CD4-positive, alpha-beta memory T cell (primary cell): ENCODE measurements around the gene THRA. TPM values are rescaled to one million over a fixed set of nuclear protein-coding genes. Genes with fewer than 3 reads are reported as not detected.

Source experiments
- CTCF ChIA-PET: fragments of 350-600 bp; sonication (Branson Sonifier 250); formaldehyde crosslinking; loops from one replicate; lab custom pipeline; 2021; ENCODE audit warnings: inconsistent platforms; ENCODE audit not compliant: partially characterized antibody; lab: Charles Lee
- POLR2A ChIA-PET: fragments of 350-600 bp; sonication (Branson Sonifier 250); formaldehyde crosslinking; loops from one replicate; lab custom pipeline; 2021; ENCODE audit not compliant: partially characterized antibody; lab: Charles Lee
- DNase-seq, 5 donors: peaks; one replicate each; pipeline versions ENCODE4 v3.0.0 to v3.0.0-alpha.2; 2020 to 2022; ENCODE audit warnings: mixed read lengths in 1 of 5
- H3K27ac ChIP-seq: one replicate; pipeline ENCODE4 v1.7.0; 2013; ENCODE audit warnings: low read depth, low read length
- H3K27me3 ChIP-seq: 2 replicates; pipeline ENCODE4 v1.7.0; 2013; ENCODE audit warnings: mild to moderate bottlenecking, low read length, moderate library complexity; ENCODE audit not compliant: insufficient read depth
- H3K36me3 ChIP-seq: 2 replicates; pipeline ENCODE4 v1.7.0; 2013; ENCODE audit warnings: mild to moderate bottlenecking, low read length, moderate library complexity; ENCODE audit not compliant: insufficient read depth
- H3K4me1 ChIP-seq: 2 replicates; pipeline ENCODE4 v1.7.0; 2013; ENCODE audit warnings: mild to moderate bottlenecking, low read length, moderate library complexity; ENCODE audit not compliant: insufficient read depth
- H3K4me3 ChIP-seq, 2 donors: one replicate each; pipeline ENCODE4 v1.7.0; 2013; ENCODE audit warnings: low read length in 2 of 2, mild to moderate bottlenecking in 1 of 2
- H3K9me3 ChIP-seq, 2 donors: one replicate each; pipeline ENCODE4 v1.7.0; 2013; ENCODE audit warnings: low read length in 2 of 2, control low read depth in 1 of 2; ENCODE audit not compliant: control insufficient read depth in 1 of 2
- H3K27ac Mint-ChIP-seq, 7 donors: one replicate each; pipeline ENCODE4 v1.8.0; 2020 to 2021; ENCODE audit warnings: mixed read lengths in 7 of 7, mild to moderate bottlenecking in 6 of 7, inconsistent platforms in 3 of 7, moderate library complexity in 3 of 7
- H3K27me3 Mint-ChIP-seq, 2 donors: one replicate each; pipeline ENCODE4 v1.8.0; 2020 to 2021; ENCODE audit warnings: mixed read lengths in 2 of 2
- H3K36me3 Mint-ChIP-seq, 2 donors: one replicate each; pipeline ENCODE4 v1.8.0; 2020 to 2021; ENCODE audit warnings: mixed read lengths in 2 of 2, inconsistent platforms in 1 of 2, mild to moderate bottlenecking in 1 of 2
- H3K4me1 Mint-ChIP-seq, 4 donors: one replicate each; pipeline ENCODE4 v1.8.0; 2020 to 2021; ENCODE audit warnings: mixed read lengths in 4 of 4, mild to moderate bottlenecking in 1 of 4
- H3K4me3 Mint-ChIP-seq, 8 donors: one replicate each; pipeline ENCODE4 v1.8.0; 2020 to 2021; ENCODE audit warnings: mixed read lengths in 8 of 8, mild to moderate bottlenecking in 7 of 8, moderate library complexity in 6 of 8, inconsistent platforms in 3 of 8
- H3K9me3 Mint-ChIP-seq, 8 donors: one replicate each; pipeline ENCODE4 v1.8.0; 2020 to 2021; ENCODE audit warnings: mixed read lengths in 8 of 8, mild to moderate bottlenecking in 5 of 8, inconsistent platforms in 3 of 8, moderate library complexity in 1 of 8
- intact Hi-C: fragments of 100-400 bp; cut with micrococcal nuclease; formaldehyde crosslinking; loops from one replicate; pipeline ENCODE4 v1.15.1; 2023
- polyA plus RNA-seq, 2 donors: library from polyadenylated mRNA; unstranded; fragments of 300-500 nt; fragmentation: Illumina TruSeq; gene quantifications; one replicate each; pipeline ENCODE4 v1.2.3, GENCODE V29; 2021
- total RNA-seq, 2 experiments: library from RNA; stranded (reverse); gene quantifications; one replicate each; pipeline ENCODE4 v1.2.3, GENCODE V29; 2021

Gene THRA
- total RNA-seq (10 to 100 TPM; 35.9 to 41.3 TPM), polyA plus RNA-seq (10 to 100 TPM in 1 of 2 donors, 1 to 10 TPM in 1; 5.8 to 11.9 TPM)

GRCh38 chr17:40062329-40063186, at the start of gene THRA:
THRA (plus strand) TSS chr17:40062965; CDS start chr17:40074489, 11,524 bp downstream.
- peak within 1 kb of the TSS; percentile 90 to 96 (median 94) for H3K4me3 Mint-ChIP-seq
- intact Hi-C loops: loop anchor here (1.0 kb wide), 3 partner anchors 24 to 106 kb away; no protein-coding TSS in a partner anchor
- peaks cover 0 to 2% of the 10 kb centered on the region in 2 donors for H3K36me3 Mint-ChIP-seq
- H3K4me1 Mint-ChIP-seq: peaks cover 33 to 53% (median 42%) of the 10 kb centered on the region in 4 donors
- peak; percentile 71 to 75 (median 73) for DNase-seq
- H3K9me3 Mint-ChIP-seq: no peaks in the 10 kb centered on the region
- H3K4me1 ChIP-seq: peaks cover 49% of the 10 kb centered on the region
- no peaks in the 10 kb centered on the region for H3K9me3 ChIP-seq
- H3K4me3 ChIP-seq: peak within 1 kb of the TSS; percentile 57 to 70
- peaks cover 3% of the 10 kb centered on the region for H3K27me3 ChIP-seq
- ChIA-PET POLR2A (interaction anchor here (0.6 to 15.8 kb wide), 13 partner anchors 9 to 106 kb away, joined by 3 to 304 read pairs (median 9); partner anchors contain the start of genes CASC3, MED24, MSL1 and NR1D1), CTCF (interaction anchor here (0.8 to 26.4 kb wide), 10 partner anchors 9 to 129 kb away, joined by 4 to 543 read pairs (median 8); partner anchors contain the start of gene NR1D1)
- peaks cover 1% of the 10 kb centered on the region in 2 donors for H3K27me3 Mint-ChIP-seq
- H3K27ac ChIP-seq: peak within 1 kb of the TSS; percentile 70
- no peaks in the 10 kb centered on the region for H3K36me3 ChIP-seq
- peak within 1 kb of the TSS; percentile 81 to 96 (median 91) for H3K27ac Mint-ChIP-seq

GRCh38 chr17:40014375-40014980, 48.3 kb upstream of the THRA start:
- Mint-ChIP-seq H3K4me3 (no peak overlapping the region), H3K27me3 (peaks cover 0 to 2% of the 10 kb centered on the region in 2 donors), H3K27ac (no peak overlapping the region), H3K9me3 (no peaks in the 10 kb centered on the region), H3K4me1 (peaks cover 0 to 7% (median 5%) of the 10 kb centered on the region in 4 donors), H3K36me3 (peaks cover 0 to 7% of the 10 kb centered on the region in 2 donors)
- ChIA-PET POLR2A (interaction anchor here (0.6 to 2.5 kb wide), 3 partner anchors 12 to 146 kb away, joined by 3 to 8 read pairs (median 3); no protein-coding TSS in a partner anchor), CTCF (interaction anchor here (0.9 to 13.1 kb wide), 14 partner anchors 14 to 335 kb away, joined by 3 to 166 read pairs (median 8); partner anchors contain the start of gene CASC3)
- Histone ChIP-seq H3K27ac (no peak overlapping the region), H3K9me3 (no peaks in the 10 kb centered on the region), H3K27me3 (no peaks in the 10 kb centered on the region), H3K4me1 (peaks cover 8% of the 10 kb centered on the region), H3K4me3 (no peak overlapping the region), H3K36me3 (peaks cover 4% of the 10 kb centered on the region)
- intact Hi-C loops: no loop called here
- no peak for DNase-seq

- peaks cover 0 to 2% of the 10 kb centered on the region in 2 donors for H3K27me3 Mint-ChIP-seq
- H3K9me3 Mint-ChIP-seq: no peaks in the 10 kb centered on the region
- POLR2A ChIA-PET: interaction anchor here (0.6 to 2.5 kb wide), 2 partner anchors 11 to 145 kb away, joined by 3 to 8 read pairs; no protein-coding TSS in a partner anchor
- H3K4me1 Mint-ChIP-seq: peaks cover 0 to 6% (median 4%) of the 10 kb centered on the region in 4 donors
- intact Hi-C loops: no loop called here
- Histone ChIP-seq H3K4me1 (peaks cover 4% of the 10 kb centered on the region), H3K27ac (no peak within 1 kb of the TSS), H3K36me3 (peaks cover 12% of the 10 kb centered on the region), H3K27me3 (no peaks in the 10 kb centered on the region), H3K4me3 (no peak within 1 kb of the TSS), H3K9me3 (no peaks in the 10 kb centered on the region)
- H3K27ac Mint-ChIP-seq: peak within 1 kb of the TSS in 2 of 7 donors; percentile 37 to 46
- peaks cover 5 to 15% of the 10 kb centered on the region in 2 donors for H3K36me3 Mint-ChIP-seq
- no peak for DNase-seq
- CTCF ChIA-PET: interaction anchor here (0.8 to 13.1 kb wide), 13 partner anchors 13 to 334 kb away, joined by 3 to 166 read pairs (median 7); partner anchors contain the start of gene PSMD3
- H3K4me3 Mint-ChIP-seq: no peak within 1 kb of the TSS
Observed at GRCh38 chr17:40015005-40015997, 47.5 kb upstream of the THRA start, which contains the start of gene CSF3. CSF3 (plus strand) TSS chr17:40015440; CDS start chr17:40015475, 35 bp downstream.

- peak overlapping the region in 1 of 7 donors; percentile 46 for H3K27ac Mint-ChIP-seq
- H3K4me1 Mint-ChIP-seq: peaks cover 0 to 6% (median 4%) of the 10 kb centered on the region in 4 donors
- peaks cover 4% of the 10 kb centered on the region for H3K4me1 ChIP-seq
- no peak overlapping the region for H3K4me3 Mint-ChIP-seq
- no peak overlapping the region for H3K27ac ChIP-seq
- intact Hi-C loops: no loop called here
- H3K9me3 ChIP-seq: no peaks in the 10 kb centered on the region
- H3K36me3 ChIP-seq: peaks cover 16% of the 10 kb centered on the region
- H3K27me3 Mint-ChIP-seq: peaks cover 0 to 2% of the 10 kb centered on the region in 2 donors
- H3K4me3 ChIP-seq: no peak overlapping the region
- H3K27me3 ChIP-seq: no peaks in the 10 kb centered on the region
- ChIA-PET CTCF (interaction anchor here (0.6 to 13.1 kb wide), 10 partner anchors 12 to 1278 kb away, joined by 3 to 166 read pairs (median 4); partner anchors contain the start of gene PSMD3), POLR2A (interaction anchor here (0.9 to 2.5 kb wide), 2 partner anchors 10 to 11 kb away, joined by 6 to 8 read pairs; no protein-coding TSS in a partner anchor)
- H3K9me3 Mint-ChIP-seq: no peaks in the 10 kb centered on the region
- H3K36me3 Mint-ChIP-seq: peaks cover 7 to 19% of the 10 kb centered on the region in 2 donors
- no peak for DNase-seq
Observed at GRCh38 chr17:40015998-40016985, 46.5 kb upstream of the THRA start.

GRCh38 chr17:40017422-40018080, 45.2 kb upstream of the THRA start:
- H3K4me1 Mint-ChIP-seq: peaks cover 0 to 6% (median 4%) of the 10 kb centered on the region in 4 donors
- no peak overlapping the region for H3K4me3 Mint-ChIP-seq
- CTCF ChIA-PET: interaction anchor here (1.1 to 13.1 kb wide), 5 partner anchors 11 to 175 kb away, joined by 3 to 166 read pairs (median 12); no protein-coding TSS in a partner anchor

More at GRCh38 chr17:40017422-40018080, 45.2 kb upstream of the THRA start:
- H3K9me3 Mint-ChIP-seq: no peaks in the 10 kb centered on the region
- H3K9me3 ChIP-seq: no peaks in the 10 kb centered on the region
- POLR2A ChIA-PET: interaction anchor here (0.9 kb wide), 1 partner anchor 10 kb away, joined by 6 read pairs; no protein-coding TSS in a partner anchor
- peaks cover 9 to 29% of the 10 kb centered on the region in 2 donors for H3K36me3 Mint-ChIP-seq
- no peak overlapping the region for H3K4me3 ChIP-seq
- H3K4me1 ChIP-seq: peaks cover 4% of the 10 kb centered on the region
- intact Hi-C loops: no loop called here
- no peak overlapping the region for H3K27ac Mint-ChIP-seq
- no peaks in the 10 kb centered on the region for H3K27me3 ChIP-seq
- H3K27me3 Mint-ChIP-seq: no peaks in the 10 kb centered on the region
- no peak overlapping the region for H3K27ac ChIP-seq
- H3K36me3 ChIP-seq: peaks cover 28% of the 10 kb centered on the region
- no peak for DNase-seq
